GM23338 (cell line): ENCODE measurements around the gene ALDOA. TPM values are rescaled to one million over a fixed set of nuclear protein-coding genes. Genes with fewer than 3 reads are reported as not detected.

Source experiments
- ATAC-seq: fragments of 200-7000 bp; cut with Tn5 transposase; 3 replicates; pipeline ENCODE4 v1.9.1; 2020
- DNase-seq: peaks from one replicate; pipeline ENCODE4 v3.0.0-alpha.2; 2015; ENCODE audit warnings: low spot score
- H2AFZ ChIP-seq: fragments of 200-600 bp; sonication (generic); 2 replicates; pipeline ENCODE4 v1.8.0; 2016; ENCODE audit warnings: antibody characterized with exemption, mild to moderate bottlenecking, moderate library complexity
- H3F3A ChIP-seq: fragments of 200-600 bp; sonication (generic); replicated peaks from 2 replicates; pipeline ENCODE4 v1.8.0; 2017; ENCODE audit warnings: antibody characterized with exemption, mixed run types, low read depth
- H3K27ac ChIP-seq: fragments of 200-600 bp; sonication (generic); 2 replicates; pipeline ENCODE4 v1.6.1; 2016; ENCODE audit warnings: low read depth
- H3K27me3 ChIP-seq: fragments of 200-600 bp; sonication (generic); 2 replicates; pipeline ENCODE4 v1.8.0; 2016; ENCODE audit warnings: mild to moderate bottlenecking, mixed run types, moderate library complexity; ENCODE audit not compliant: insufficient read depth
- H3K36me3 ChIP-seq: fragments of 200-600 bp; sonication (generic); 2 replicates; pipeline ENCODE4 v1.8.0; 2016; ENCODE audit warnings: mild to moderate bottlenecking; ENCODE audit not compliant: insufficient read depth
- H3K4me1 ChIP-seq: fragments of 200-600 bp; sonication (generic); 2 replicates; pipeline ENCODE4 v1.8.0; 2016; ENCODE audit warnings: mild to moderate bottlenecking, moderate library complexity; ENCODE audit not compliant: insufficient read depth
- H3K4me2 ChIP-seq: fragments of 200-600 bp; sonication (generic); 2 replicates; pipeline ENCODE4 v1.7.1; 2017; ENCODE audit warnings: mixed run types
- H3K4me3 ChIP-seq: fragments of 200-600 bp; sonication (generic); 2 replicates; pipeline ENCODE4 v1.6.1; 2016; ENCODE audit warnings: mixed run types
- H3K79me2 ChIP-seq: fragments of 200-600 bp; sonication (generic); replicated peaks from 2 replicates; pipeline ENCODE4 v1.8.0; 2017; ENCODE audit warnings: mild to moderate bottlenecking; ENCODE audit not compliant: insufficient read depth
- H3K9me2 ChIP-seq: fragments of 200-600 bp; sonication (generic); 2 replicates; pipeline ENCODE4 v1.8.0; 2017; ENCODE audit not compliant: insufficient read depth
- H4K20me1 ChIP-seq: fragments of 200-600 bp; sonication (generic); replicated peaks from 2 replicates; pipeline ENCODE4 v1.8.0; 2017; ENCODE audit warnings: mild to moderate bottlenecking; ENCODE audit not compliant: insufficient read depth
- H3K27ac Mint-ChIP-seq: 2 replicates; pipeline ENCODE4 v1.8.0; 2020; ENCODE audit warnings: inconsistent platforms, mild to moderate bottlenecking, moderate library complexity, mixed read lengths
- H3K27me3 Mint-ChIP-seq: 3 replicates; pipeline ENCODE4 v1.8.0; 2022; ENCODE audit warnings: low read depth, mild to moderate bottlenecking, moderate library complexity, mixed read lengths, inconsistent platforms; ENCODE audit not compliant: insufficient read depth, poor library complexity
- H3K36me3 Mint-ChIP-seq: 3 replicates; pipeline ENCODE4 v1.8.0; 2021; ENCODE audit warnings: low read depth, mild to moderate bottlenecking, inconsistent platforms, moderate library complexity, mixed read lengths
- H3K4me1 Mint-ChIP-seq: 3 replicates; pipeline ENCODE4 v1.8.0; 2020; ENCODE audit warnings: mild to moderate bottlenecking, inconsistent platforms, mixed read lengths
- H3K4me3 Mint-ChIP-seq: 3 replicates; pipeline ENCODE4 v1.8.0; 2021; ENCODE audit warnings: moderate library complexity, mild to moderate bottlenecking, inconsistent platforms, mixed read lengths
- H3K9me3 Mint-ChIP-seq: 3 replicates; pipeline ENCODE4 v1.8.0; 2020; ENCODE audit warnings: moderate library complexity, mild to moderate bottlenecking, inconsistent platforms, mixed read lengths
- CREB1 ChIP-seq: fragments of 250-450 bp; sonication (Bioruptor Pico); IDR thresholded peaks from 2 replicates; pipeline ENCODE4 v1.5.0; 2020; ENCODE audit warnings: low read depth, mild to moderate bottlenecking, moderate library complexity
- ETS1 ChIP-seq: IDR thresholded peaks from 2 replicates; pipeline ENCODE4 v1.6.1; 2016; ENCODE audit warnings: antibody characterized with exemption
- EZH2 ChIP-seq: fragments of 200-600 bp; sonication (generic); IDR thresholded peaks from one replicate; pipeline ENCODE4 v1.8.0; 2017; ENCODE audit warnings: antibody characterized with exemption, mild to moderate bottlenecking, low read depth; ENCODE audit not compliant: unreplicated experiment
- EZH2phosphoT487 ChIP-seq: fragments of 200-600 bp; sonication (generic); IDR thresholded peaks from one replicate; pipeline ENCODE4 v1.8.1; 2018; ENCODE audit warnings: antibody characterized with exemption; ENCODE audit not compliant: unreplicated experiment
- JUNB ChIP-seq: IDR thresholded peaks from one replicate; pipeline ENCODE4 v1.6.1; 2016; ENCODE audit warnings: antibody characterized with exemption; ENCODE audit not compliant: unreplicated experiment
- NANOG ChIP-seq: IDR thresholded peaks from 2 replicates; pipeline ENCODE4 v1.6.1; 2016; ENCODE audit warnings: antibody characterized with exemption, borderline replicate concordance
- POLR2AphosphoS5 ChIP-seq: IDR thresholded peaks from 2 replicates; pipeline ENCODE4 v1.6.1; 2016; ENCODE audit warnings: antibody characterized with exemption, low read depth
- STAT1 ChIP-seq: IDR thresholded peaks from one replicate; pipeline ENCODE4 v1.6.1; 2016; ENCODE audit warnings: antibody characterized with exemption; ENCODE audit not compliant: unreplicated experiment
- ZNF462 ChIP-seq: fragments of 250-450 bp; sonication (Bioruptor Pico); IDR thresholded peaks from 2 replicates; pipeline ENCODE4 v1.5.0; 2020; ENCODE audit warnings: mild to moderate bottlenecking, moderate library complexity
- polyA plus RNA-seq: library from polyadenylated mRNA; unstranded; fragments of >200 nt; fragmentation: Nextera tagmentation; extraction: Ambion mirVana; gene quantifications from 2 replicates; pipeline ENCODE4 v1.2.1, GENCODE V29; 2016
- total RNA-seq: library from RNA; depleted of rRNA; stranded (reverse); fragments of >200 nt; shearing (Covaris generic); gene quantifications from 2 replicates; pipeline ENCODE4 v1.2.3, GENCODE V29; 2014
- TF ChIP-seq, protein P1 (sequence below): IDR thresholded peaks from one replicate; pipeline ENCODE4 v1.6.1; 2018; ENCODE audit warnings: antibody characterized with exemption; ENCODE audit not compliant: unreplicated experiment

ALDOA gene
- total and polyA plus RNA-seq, 2 experiments from 2014 or later, result 1,054 to 1,306 TPM

GRCh38 chr16:30083216-30084055 lies 17.9 kb downstream of the ALDOA start:
- Histone ChIP-seq H2AFZ (no peak overlapping the region), H3K4me2 (no peak overlapping the region), H3K9me2 (no peaks in the 10 kb centered on the region), H4K20me1 (peaks cover 8% of the 10 kb centered on the region), H3K4me3 (no peak overlapping the region), H3K79me2 (peaks cover 11% of the 10 kb centered on the region), H3K27ac (no peak overlapping the region), H3K4me1 (peaks cover 6% of the 10 kb centered on the region; the same call in 1 of the 2 replicates), H3K36me3 (peaks cover 4% of the 10 kb centered on the region), H3K27me3 (no peaks in the 10 kb centered on the region), H3F3A (0 out of 2 replicates have a peak, but pooled peaks cover 6% of the 10 kb centered on the region)
- DNase-seq (no peak), ATAC-seq (no peak)
- Mint-ChIP-seq H3K36me3 (peaks cover 66% of the 10 kb centered on the region), H3K4me3 (no peak overlapping the region; the same call in 2 of the 3 replicates), H3K27ac (no peak overlapping the region; the same call in 1 of the 2 replicates), H3K9me3 (no peaks in the 10 kb centered on the region; the same call in 2 of the 3 replicates), H3K4me1 (0 out of 3 replicates have a peak, but pooled peaks cover under 1% of the 10 kb centered on the region), H3K27me3 (peaks cover 12% of the 10 kb centered on the region)
- no peak for TF ChIP-seq CREB1 (CRISPR knock-in tag)
- no peak for TF ChIP-seq EZH2
- TF ChIP-seq JUNB, result no peak
- no peak for TF ChIP-seq EZH2phosphoT487
- TF ChIP-seq POLR2AphosphoS5, result no peak
- TF ChIP-seq ETS1, result no peak
- TF ChIP-seq STAT1, result no peak
- no peak for TF ChIP-seq NANOG
- TF ChIP-seq, protein P1, sequence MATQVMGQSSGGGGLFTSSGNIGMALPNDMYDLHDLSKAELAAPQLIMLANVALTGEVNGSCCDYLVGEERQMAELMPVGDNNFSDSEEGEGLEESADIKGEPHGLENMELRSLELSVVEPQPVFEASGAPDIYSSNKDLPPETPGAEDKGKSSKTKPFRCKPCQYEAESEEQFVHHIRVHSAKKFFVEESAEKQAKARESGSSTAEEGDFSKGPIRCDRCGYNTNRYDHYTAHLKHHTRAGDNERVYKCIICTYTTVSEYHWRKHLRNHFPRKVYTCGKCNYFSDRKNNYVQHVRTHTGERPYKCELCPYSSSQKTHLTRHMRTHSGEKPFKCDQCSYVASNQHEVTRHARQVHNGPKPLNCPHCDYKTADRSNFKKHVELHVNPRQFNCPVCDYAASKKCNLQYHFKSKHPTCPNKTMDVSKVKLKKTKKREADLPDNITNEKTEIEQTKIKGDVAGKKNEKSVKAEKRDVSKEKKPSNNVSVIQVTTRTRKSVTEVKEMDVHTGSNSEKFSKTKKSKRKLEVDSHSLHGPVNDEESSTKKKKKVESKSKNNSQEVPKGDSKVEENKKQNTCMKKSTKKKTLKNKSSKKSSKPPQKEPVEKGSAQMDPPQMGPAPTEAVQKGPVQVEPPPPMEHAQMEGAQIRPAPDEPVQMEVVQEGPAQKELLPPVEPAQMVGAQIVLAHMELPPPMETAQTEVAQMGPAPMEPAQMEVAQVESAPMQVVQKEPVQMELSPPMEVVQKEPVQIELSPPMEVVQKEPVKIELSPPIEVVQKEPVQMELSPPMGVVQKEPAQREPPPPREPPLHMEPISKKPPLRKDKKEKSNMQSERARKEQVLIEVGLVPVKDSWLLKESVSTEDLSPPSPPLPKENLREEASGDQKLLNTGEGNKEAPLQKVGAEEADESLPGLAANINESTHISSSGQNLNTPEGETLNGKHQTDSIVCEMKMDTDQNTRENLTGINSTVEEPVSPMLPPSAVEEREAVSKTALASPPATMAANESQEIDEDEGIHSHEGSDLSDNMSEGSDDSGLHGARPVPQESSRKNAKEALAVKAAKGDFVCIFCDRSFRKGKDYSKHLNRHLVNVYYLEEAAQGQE, result no peak
- no peak for TF ChIP-seq ZNF462 (CRISPR knock-in tag)
